Right atrium auricular region (tissue), 2 donors: ENCODE data around the gene SEMG2. TPM values are rescaled to one million over a fixed set of nuclear protein-coding genes. Genes with fewer than 3 reads are reported as not detected.

Experiments used
- DNase-seq: peaks from one replicate; pipeline ENCODE4 v3.0.0-alpha.2; 2019; ENCODE audit warnings: low spot score
- H3K27ac ChIP-seq, 2 donors: fragments of 200-600 bp; sonication (generic); 1 replicate in 1 of 2; 2 replicates in 1 of 2; pipeline ENCODE4 v1.5.1; 2016 to 2019
- H3K27me3 ChIP-seq, 2 donors: fragments of 200-600 bp; sonication (generic); one replicate each; pipeline versions ENCODE4 v1.5.1 to v1.6.0; 2017 to 2019
- H3K36me3 ChIP-seq: fragments of 200-600 bp; sonication (generic); one replicate; pipeline ENCODE4 v1.5.1; 2016
- H3K4me1 ChIP-seq, 2 donors: fragments of 200-600 bp; sonication (generic); one replicate each; pipeline versions ENCODE4 v1.5.1 to v1.6.0; 2017 to 2019
- H3K4me3 ChIP-seq, 2 donors: fragments of 200-600 bp; sonication (generic); 1 replicate in 1 of 2; 2 replicates in 1 of 2; pipeline ENCODE4 v1.5.1; 2017 to 2019; ENCODE audit warnings: mild to moderate bottlenecking in 1 of 2, moderate library complexity in 1 of 2
- H3K9me3 ChIP-seq, 2 donors: fragments of 200-600 bp; sonication (generic); one replicate each; pipeline ENCODE4 v1.5.1; 2019
- CTCF ChIP-seq, 2 donors: fragments of 200-600 bp; sonication (generic); IDR thresholded peaks; one replicate each; pipeline ENCODE4 v1.5.1; 2019; ENCODE audit warnings: antibody characterized with exemption in 2 of 2
- total RNA-seq, 2 donors: library from RNA; depleted of rRNA; stranded (reverse); fragments of >200 nt; gene quantifications; one replicate each; pipeline ENCODE4 v1.1.0, GENCODE V29; 2016

Gene SEMG2
- total RNA-seq, 2 donors from 2014 or later, result not detected

- Histone ChIP-seq H3K4me3 (no peak overlapping the region), H3K36me3 (no peaks in the 10 kb centered on the region), H3K4me1 (no peaks in the 10 kb centered on the region), H3K27me3 (no peaks in the 10 kb centered on the region), H3K9me3 (peaks cover 0 to 17% of the 10 kb centered on the region in 2 donors), H3K27ac (no peak overlapping the region)
- TF ChIP-seq CTCF (IDR thresholded peaks at IDR 0.05), result no peak
- DNase-seq, result no peak
Observed at GRCh38 chr20:45235995-45236394, 14.8 kb downstream of the SEMG2 start.

GRCh38 chr20:45238139-45238538, 17.0 kb downstream of the SEMG2 start:
- Histone ChIP-seq H3K27me3 (no peaks in the 10 kb centered on the region), H3K4me1 (no peaks in the 10 kb centered on the region), H3K9me3 (peaks cover 0 to 17% of the 10 kb centered on the region in 2 donors), H3K27ac (no peak overlapping the region), H3K36me3 (no peaks in the 10 kb centered on the region), H3K4me3 (no peak overlapping the region)
- TF ChIP-seq CTCF (IDR thresholded peaks at IDR 0.05), result no peak
- no peak for DNase-seq

- Histone ChIP-seq H3K4me1 (no peaks in the 10 kb centered on the region), H3K27ac (no peak overlapping the region), H3K36me3 (no peaks in the 10 kb centered on the region), H3K27me3 (no peaks in the 10 kb centered on the region), H3K9me3 (no peaks in the 10 kb centered on the region), H3K4me3 (no peak overlapping the region)
- DNase-seq, result no peak
- TF ChIP-seq CTCF (IDR thresholded peaks at IDR 0.05), result no peak
Observed at GRCh38 chr20:45246109-45246508, 24.9 kb downstream of the SEMG2 start.

GRCh38 chr20:45247865-45248264, 26.7 kb downstream of the SEMG2 start:
- no peak overlapping the region for H3K27ac ChIP-seq
- H3K27me3 ChIP-seq, result no peaks in the 10 kb centered on the region
- H3K4me1 ChIP-seq, result no peaks in the 10 kb centered on the region
- H3K9me3 ChIP-seq, result no peaks in the 10 kb centered on the region
- no peaks in the 10 kb centered on the region for H3K36me3 ChIP-seq
- no peak for TF ChIP-seq CTCF (IDR thresholded peaks at IDR 0.05)
- DNase-seq, result no peak
- H3K4me3 ChIP-seq, result no peak overlapping the region

GRCh38 chr20:45248609-45249008, 27.4 kb downstream of the SEMG2 start:
- no peaks in the 10 kb centered on the region for H3K9me3 ChIP-seq
- no peaks in the 10 kb centered on the region for H3K4me1 ChIP-seq
- H3K4me3 ChIP-seq, result no peak overlapping the region
- no peak for TF ChIP-seq CTCF (IDR thresholded peaks at IDR 0.05)
- no peak overlapping the region for H3K27ac ChIP-seq
- DNase-seq, result no peak
- H3K36me3 ChIP-seq, result no peaks in the 10 kb centered on the region
- H3K27me3 ChIP-seq, result no peaks in the 10 kb centered on the region

GRCh38 chr20:45251884-45252560, 30.8 kb downstream of the SEMG2 start:
- Histone ChIP-seq H3K36me3 (no peaks in the 10 kb centered on the region), H3K4me1 (peaks cover 0 to 7% of the 10 kb centered on the region in 2 donors), H3K9me3 (no peaks in the 10 kb centered on the region), H3K27ac (no peak overlapping the region), H3K4me3 (no peak overlapping the region), H3K27me3 (no peaks in the 10 kb centered on the region)
- no peak for TF ChIP-seq CTCF (IDR thresholded peaks at IDR 0.05)
- no peak for DNase-seq
